ENCODE measurements around the gene TRIP10.

Gene TRIP10

GRCh38 chr19:6723738-6724137 is 15.7 kb upstream of the TRIP10 start:
- H3K4me3 ChIP-seq (ENCODE audit: low read depth, low read length), result no peak overlapping the region

DNA sequence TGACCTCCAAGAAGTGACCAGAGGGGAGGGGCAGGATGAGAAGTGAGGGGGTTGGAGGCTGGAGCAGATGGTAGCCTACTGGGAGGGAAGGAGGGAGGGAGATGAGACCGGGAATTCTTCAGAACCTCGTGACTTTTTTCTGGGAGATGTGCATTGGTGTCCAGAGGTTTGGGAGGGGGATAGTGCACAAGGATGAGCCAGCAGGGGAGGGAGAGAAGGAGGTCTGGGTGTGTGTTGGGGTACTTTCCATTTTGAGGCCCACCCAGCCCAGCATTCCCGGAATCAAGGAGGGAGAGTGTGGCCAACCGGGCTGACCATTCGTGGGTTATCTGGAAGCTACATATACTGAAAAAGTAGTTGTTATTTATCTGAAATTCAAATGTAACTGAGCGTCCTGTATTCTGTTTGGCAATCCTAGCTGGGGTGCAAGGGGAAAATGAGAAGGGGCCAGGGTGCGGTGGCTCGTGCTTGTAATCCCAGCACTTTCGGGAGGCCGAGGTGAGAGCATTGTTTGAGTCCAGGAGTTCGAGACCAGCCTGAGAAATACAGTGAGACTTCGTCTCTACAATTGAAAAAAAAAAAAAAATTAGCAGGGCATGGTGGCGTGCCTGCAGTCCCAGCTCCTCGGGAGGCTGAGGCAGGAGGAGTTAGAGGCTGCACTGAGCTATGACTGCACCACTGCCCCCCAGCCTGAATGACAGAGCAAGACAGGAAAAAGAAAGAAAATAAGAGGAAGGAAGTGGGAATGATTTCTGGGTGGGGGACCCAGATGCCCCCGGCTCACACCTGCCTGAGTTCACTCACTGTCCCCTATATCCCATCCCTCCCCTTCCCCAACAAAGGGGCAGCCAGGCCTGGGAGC is 14.6 kb upstream of the TRIP10 start:
- H3K4me3 ChIP-seq (ENCODE audit: low read depth, low read length), result no peak overlapping the region

GRCh38 chr19:6725513-6726231 is 13.8 kb upstream of the TRIP10 start:
- H3K4me3 ChIP-seq (ENCODE audit: low read depth, low read length), result no peak overlapping the region

GRCh38 chr19:6728346-6728745 is 11.1 kb upstream of the TRIP10 start:
- no peak overlapping the region for H3K4me3 ChIP-seq (ENCODE audit: low read depth, low read length)

- no peak overlapping the region for H3K4me3 ChIP-seq (ENCODE audit: low read depth, low read length)
These were observed 9.8 kb upstream of the TRIP10 start for GRCh38 chr19:6729573-6730152.

DNA sequence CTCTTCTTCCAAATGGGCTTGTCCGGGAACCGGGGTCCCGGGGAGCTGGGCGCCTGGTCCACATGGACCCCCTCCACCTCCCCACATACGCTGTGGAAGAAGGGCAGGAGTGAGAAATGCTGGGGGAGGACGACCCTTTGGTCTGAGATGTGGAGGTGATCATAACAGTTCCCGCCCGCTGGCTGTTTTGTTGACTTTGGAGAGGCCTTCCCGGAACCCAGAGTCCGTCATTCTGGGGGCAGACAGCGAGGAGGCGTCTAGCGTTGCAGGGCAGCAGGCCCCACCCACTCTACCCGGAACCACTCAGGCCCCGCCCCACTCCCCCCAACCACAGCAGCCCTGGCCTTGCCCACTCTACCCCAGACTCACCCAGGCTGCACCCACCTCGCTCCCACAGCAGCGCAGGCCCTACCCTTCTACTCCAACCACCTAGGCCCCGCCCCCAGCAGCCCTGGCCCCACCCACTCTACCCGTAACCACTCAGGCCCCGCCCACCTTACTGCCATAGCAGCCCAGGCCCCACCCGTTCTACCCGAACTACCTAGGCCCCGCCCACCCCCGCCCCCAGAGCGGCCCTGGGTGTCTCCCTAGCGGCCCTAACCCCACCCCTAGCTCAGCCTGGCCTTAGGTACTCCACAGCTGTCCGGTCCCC is 9.2 kb upstream of the TRIP10 start:
- no peak overlapping the region for H3K4me3 ChIP-seq (ENCODE audit: low read depth, low read length)

- no peak overlapping the region for H3K4me3 ChIP-seq (ENCODE audit: low read depth, low read length)
These were observed 8.4 kb upstream of the TRIP10 start for GRCh38 chr19:6730941-6731670.

DNA sequence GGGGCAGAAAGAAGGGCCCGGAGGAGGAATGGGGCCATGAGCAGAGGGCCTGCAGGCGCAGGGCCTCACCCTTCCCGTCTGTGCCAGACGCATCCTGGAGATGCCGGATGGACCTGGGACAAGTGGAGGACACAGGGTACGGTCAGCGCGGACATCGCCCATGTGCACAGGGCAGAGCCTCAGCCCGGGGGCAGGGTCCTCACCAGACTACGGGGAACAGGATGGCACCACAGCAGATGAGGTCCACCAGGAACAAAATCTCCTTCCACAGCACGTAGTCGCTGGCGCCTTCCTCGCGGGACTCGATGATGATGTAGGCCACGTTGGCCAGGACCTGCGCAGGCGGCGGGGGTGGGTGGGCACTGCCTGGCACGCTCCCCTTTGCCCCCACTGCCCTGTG is 7.7 kb upstream of the TRIP10 start:
- no peak overlapping the region for H3K4me3 ChIP-seq (ENCODE audit: low read depth, low read length)

- H3K4me3 ChIP-seq (ENCODE audit: low read depth, low read length), result no peak overlapping the region
These were observed 6.6 kb upstream of the TRIP10 start for GRCh38 chr19:6732803-6733337.

GRCh38 chr19:6733338-6734095 is 6.0 kb upstream of the TRIP10 start:
- no peak overlapping the region for H3K4me3 ChIP-seq (ENCODE audit: low read depth, low read length)

DNA sequence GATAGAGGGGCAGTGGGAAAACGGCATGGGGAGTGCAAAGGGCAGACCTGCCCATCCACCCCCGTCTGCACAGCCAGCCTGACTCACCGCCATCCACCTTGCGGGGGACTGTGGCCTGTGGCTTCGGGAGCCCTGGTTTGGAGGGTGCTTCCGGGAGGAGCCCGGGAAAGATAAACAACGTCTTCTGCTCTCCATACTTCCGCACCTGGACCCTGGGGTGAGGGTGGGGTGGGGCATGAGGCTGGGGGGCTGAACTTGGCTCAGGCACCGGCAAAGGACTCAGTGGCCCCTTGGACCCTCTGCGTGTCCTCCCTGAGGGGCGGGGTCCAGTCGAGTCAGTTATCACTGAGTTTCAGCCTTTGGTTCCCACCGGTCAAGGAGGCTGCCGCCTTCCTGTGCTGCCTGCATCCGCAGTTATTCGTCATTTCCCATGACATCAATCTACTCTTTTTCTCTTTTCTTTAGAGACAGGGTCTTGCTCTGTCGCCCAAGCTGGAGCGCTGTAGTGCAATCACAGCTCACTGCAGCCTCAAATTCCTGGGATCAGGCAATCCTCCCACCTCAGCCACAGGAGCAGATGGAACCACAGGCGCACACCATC is 5.3 kb upstream of the TRIP10 start:
- H3K4me3 ChIP-seq (ENCODE audit: low read depth, low read length), result no peak overlapping the region

DNA sequence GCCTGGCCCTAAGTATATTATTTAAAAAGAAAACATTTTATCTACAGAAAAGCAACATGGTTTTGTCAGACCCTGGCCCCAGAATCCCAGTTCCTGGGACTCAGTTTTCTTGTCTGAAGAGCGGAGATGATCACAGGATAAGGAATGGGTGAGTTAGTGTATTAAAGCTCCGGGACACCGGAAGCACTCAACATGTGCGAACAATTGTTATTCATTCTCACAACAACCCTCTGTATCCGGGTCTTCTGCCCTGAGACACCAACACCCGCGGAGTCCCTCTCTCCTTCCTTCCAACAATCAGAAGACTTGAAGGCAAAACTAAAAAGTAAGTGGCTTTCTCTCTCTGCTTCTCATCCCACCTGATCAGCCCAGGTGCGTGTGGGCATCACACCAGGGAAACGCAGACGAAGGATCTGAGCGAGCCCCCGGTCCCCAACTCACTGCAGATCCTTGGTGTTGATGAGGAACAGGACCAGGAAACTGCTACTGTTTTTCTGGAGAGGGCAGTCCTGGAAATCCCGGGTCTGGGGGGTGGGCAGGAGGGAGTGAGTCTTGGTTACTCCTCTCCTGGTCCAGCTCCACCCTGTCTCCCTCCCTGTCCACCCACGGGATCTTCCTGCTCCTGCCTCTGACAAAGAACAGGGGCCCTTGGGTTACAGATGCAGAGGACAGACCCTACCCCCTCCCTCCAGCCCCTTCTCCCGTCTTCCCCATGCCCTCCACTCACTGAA is 4.1 kb upstream of the TRIP10 start:
- no peak overlapping the region for H3K4me3 ChIP-seq (ENCODE audit: low read depth, low read length)

- peak overlapping the region; percentile 61 for H3K4me3 ChIP-seq (ENCODE audit: low read depth, low read length)
These were observed 3.1 kb upstream of the TRIP10 start for GRCh38 chr19:6736169-6736916.

DNA sequence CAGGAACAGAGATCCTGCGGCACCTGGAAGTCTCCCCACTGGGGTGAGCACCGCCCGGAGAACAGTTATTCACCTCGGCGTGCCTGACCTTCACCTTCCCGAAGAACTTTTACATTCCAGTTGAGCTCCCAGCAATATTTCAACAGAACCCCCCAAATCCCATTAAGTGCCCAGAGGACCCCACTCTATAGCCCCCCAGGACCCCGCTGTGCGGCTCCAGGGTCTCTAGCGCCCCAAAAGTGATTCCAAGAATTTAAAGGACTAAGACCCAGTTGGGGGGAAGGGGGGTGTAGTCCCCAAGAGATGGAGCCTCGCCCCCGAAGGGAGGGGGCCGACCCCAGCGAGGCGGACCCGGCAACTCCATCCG is 2.6 kb upstream of the TRIP10 start:
- peak overlapping the region; percentile 61 for H3K4me3 ChIP-seq (ENCODE audit: low read depth, low read length)

GRCh38 chr19:6737284-6737872 is 2.1 kb upstream of the TRIP10 start, which contains the start of gene GPR108:
Gene GPR108 (minus strand): TSS chr19:6737580. CDS start chr19:6737576, 4 bp downstream.
- peak within 1 kb of the TSS; percentile 61 for H3K4me3 ChIP-seq (ENCODE audit: low read depth, low read length)

- H3K4me3 ChIP-seq (ENCODE audit: low read depth, low read length), result no peak overlapping the region
These were observed 1.4 kb upstream of the TRIP10 start for GRCh38 chr19:6737873-6738786.

All from iPS-11a (cell line).